Measurements from ENCODE around the gene ZNF625. TPM values are rescaled to one million over a fixed set of nuclear protein-coding genes. Genes with fewer than 3 reads are reported as not detected.
A peak's percentile ranks its signal among the peaks of the same experiment; 100 is the strongest.

ZNF625 gene
- total and polyA plus RNA-seq, 9 donors: 3.8 to 11.5 (median 5.2) TPM

GRCh38 chr19:12163826-12164225 lies 7.3 kb upstream of the ZNF625 start:
- H3K27ac ChIP-seq (ENCODE audit: low read length): peak overlapping the region; percentile 90
- peak overlapping the region; percentile 62 for H3K4me3 ChIP-seq (ENCODE audit: low read length)
- no CpG with 5 or more reads among the region's 2 CpGs for WGBS (ENCODE audit: insufficient coverage)
- H3K9me3 ChIP-seq (replicated peaks; ENCODE audit: control insufficient read depth, low read depth, low read length): no peaks in the 10 kb centered on the region
- H3K27me3 ChIP-seq (ENCODE audit: control insufficient read depth, insufficient read depth, low read length): no peaks in the 10 kb centered on the region
- peaks cover 4% of the 10 kb centered on the region for H3K36me3 ChIP-seq (ENCODE audit: control insufficient read depth, insufficient read depth, low read length)
- peaks cover 7% of the 10 kb centered on the region for H3K4me1 ChIP-seq (ENCODE audit: control insufficient read depth, insufficient read depth, low read length)
- no peak for DNase-seq

DNA sequence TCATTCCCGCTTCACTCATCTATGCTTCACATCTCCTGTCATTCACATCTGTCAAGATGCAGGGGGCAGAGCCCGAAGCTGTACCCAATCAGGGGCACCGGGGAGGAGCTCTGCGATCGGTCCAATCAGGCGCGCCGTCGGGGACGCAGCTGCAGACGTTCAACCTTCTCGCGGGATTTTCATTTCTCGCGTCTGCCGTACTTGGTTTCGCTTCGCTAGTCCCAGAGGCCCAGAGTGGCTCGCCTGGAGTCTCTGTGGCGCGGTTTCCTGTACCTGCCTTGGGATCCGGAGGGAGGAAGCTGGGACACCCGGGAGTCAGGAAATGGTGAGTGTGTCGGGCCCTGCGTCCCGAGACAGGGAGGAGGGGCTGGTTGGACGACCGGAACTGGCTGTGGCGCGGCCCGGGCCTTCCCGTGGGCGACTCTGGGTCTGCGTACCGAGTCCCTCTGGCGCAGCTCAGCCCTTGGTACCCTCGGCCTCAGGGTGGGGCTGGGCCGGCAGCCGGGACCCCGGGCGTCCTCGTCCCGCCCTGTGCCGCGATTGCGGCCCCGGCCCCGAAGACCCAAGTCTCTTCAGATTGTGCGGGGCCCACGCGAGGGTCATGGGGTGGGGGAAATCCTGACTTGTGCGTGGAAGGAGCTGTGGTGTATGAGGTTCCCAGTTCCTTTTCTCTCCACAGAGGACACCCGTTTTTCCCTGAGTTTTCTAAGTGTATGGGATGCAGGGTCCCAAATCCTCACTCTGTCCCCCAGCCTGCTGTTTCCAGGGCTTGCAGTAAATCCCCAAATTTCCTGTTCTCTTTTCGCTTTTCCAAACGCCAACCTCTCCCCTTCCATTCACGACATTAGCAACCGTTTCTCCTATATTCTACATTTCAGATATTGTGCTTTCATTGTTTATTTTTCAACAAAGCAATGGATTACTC lies 6.6 kb upstream of the ZNF625 start, which contains the start of gene ZNF136:
ZNF136 (plus strand) TSS at position 215 of the 925 bp plus-strand sequence; CDS start at position 323, 108 bp downstream.
- Histone ChIP-seq H3K4me3 (ENCODE audit: low read length) (peak within 1 kb of the TSS; percentile 62), H3K27ac (ENCODE audit: low read length) (peak within 1 kb of the TSS; percentile 90), H3K27me3 (ENCODE audit: control insufficient read depth, insufficient read depth, low read length) (no peaks in the 10 kb centered on the region), H3K36me3 (ENCODE audit: control insufficient read depth, insufficient read depth, low read length) (peaks cover 4% of the 10 kb centered on the region), H3K4me1 (ENCODE audit: control insufficient read depth, insufficient read depth, low read length) (peaks cover 7% of the 10 kb centered on the region), H3K9me3 (replicated peaks; ENCODE audit: control insufficient read depth, low read depth, low read length) (no peaks in the 10 kb centered on the region)
- under 1% methylated on average over 50 of the region's 57 CpGs for WGBS (ENCODE audit: insufficient coverage)
- peak; percentile 98 for DNase-seq

- H3K4me3 ChIP-seq (ENCODE audit: low read length): peak overlapping the region; percentile 62
- no peak overlapping the region for H3K27ac ChIP-seq (ENCODE audit: low read length)
- no peak for DNase-seq
- H3K9me3 ChIP-seq (replicated peaks; ENCODE audit: control insufficient read depth, low read depth, low read length): no peaks in the 10 kb centered on the region
- peaks cover 4% of the 10 kb centered on the region for H3K36me3 ChIP-seq (ENCODE audit: control insufficient read depth, insufficient read depth, low read length)
- H3K27me3 ChIP-seq (ENCODE audit: control insufficient read depth, insufficient read depth, low read length): no peaks in the 10 kb centered on the region
- no CpG with 5 or more reads among the region's 8 CpGs for WGBS (ENCODE audit: insufficient coverage)
- peaks cover 7% of the 10 kb centered on the region for H3K4me1 ChIP-seq (ENCODE audit: control insufficient read depth, insufficient read depth, low read length)
Measured at GRCh38 chr19:12162513-12162881, 6.0 kb upstream of the ZNF625 start.

DNA sequence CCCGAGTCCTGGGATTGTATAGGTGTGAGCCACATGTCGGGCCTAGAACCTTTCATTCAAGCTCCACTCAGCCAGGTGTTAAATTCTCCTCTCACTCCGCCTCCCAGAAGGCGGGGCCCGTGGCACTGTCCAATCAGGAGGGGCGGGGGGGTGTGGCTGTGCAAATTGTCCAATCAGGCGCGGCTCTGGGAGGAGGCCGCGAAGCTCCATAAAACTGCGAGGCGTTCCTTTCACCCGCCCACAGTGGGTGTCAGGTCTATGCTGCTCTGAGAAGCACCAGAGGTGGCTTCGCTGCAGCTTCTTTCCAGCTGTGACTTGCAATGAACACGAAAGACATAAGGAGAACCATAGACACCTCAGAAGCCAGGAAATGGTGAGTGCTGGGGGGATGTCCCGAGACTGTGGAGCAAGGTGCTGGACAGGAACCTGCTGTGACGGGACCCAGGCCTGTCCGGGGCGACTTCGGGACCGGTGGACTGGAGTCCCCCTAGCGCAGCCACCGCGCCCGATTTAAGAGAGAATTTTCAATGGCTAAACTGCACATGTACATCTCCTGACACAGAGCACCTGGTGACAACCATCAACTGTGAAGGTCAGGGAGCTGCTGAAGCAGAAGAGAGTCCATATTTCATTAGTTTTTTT lies 3.4 kb upstream of the ZNF625 start:
- Histone ChIP-seq H3K27me3 (ENCODE audit: control insufficient read depth, insufficient read depth, low read length) (no peaks in the 10 kb centered on the region), H3K4me3 (ENCODE audit: low read length) (no peak overlapping the region), H3K4me1 (ENCODE audit: control insufficient read depth, insufficient read depth, low read length) (peaks cover 16% of the 10 kb centered on the region), H3K36me3 (ENCODE audit: control insufficient read depth, insufficient read depth, low read length) (peaks cover under 1% of the 10 kb centered on the region), H3K9me3 (replicated peaks; ENCODE audit: control insufficient read depth, low read depth, low read length) (no peaks in the 10 kb centered on the region), H3K27ac (ENCODE audit: low read length) (no peak overlapping the region)
- no peak for DNase-seq
- WGBS (ENCODE audit: insufficient coverage): 90% methylated on average over 22 of the region's 25 CpGs

- 6% methylated on average over 8 of the region's 11 CpGs for WGBS (ENCODE audit: insufficient coverage)
Measured at GRCh38 chr19:12155324-12155860, 1.1 kb downstream of the ZNF625 start.

DNA sequence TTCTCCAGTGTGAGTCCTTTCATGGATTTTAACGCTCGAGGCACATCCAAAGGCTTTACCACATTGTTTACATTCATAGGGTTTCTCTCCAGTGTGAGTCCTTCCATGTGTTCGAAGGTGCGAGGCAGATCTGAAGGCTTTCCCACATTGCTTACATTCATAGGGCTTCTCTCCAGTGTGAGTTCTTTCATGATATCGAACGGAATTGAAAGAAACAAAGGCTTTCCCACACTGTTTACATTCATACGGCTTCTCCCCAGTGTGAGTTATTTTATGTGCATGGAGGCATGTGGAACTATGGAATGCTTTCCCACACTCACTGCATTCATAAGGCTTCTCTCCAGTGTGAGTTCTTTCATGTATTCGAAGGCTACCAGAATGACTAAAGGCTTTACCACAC lies 11.2 kb downstream of the ZNF625 start:
- H3K27ac ChIP-seq (ENCODE audit: low read length): no peak overlapping the region
- peaks cover 11% of the 10 kb centered on the region for H3K4me1 ChIP-seq (ENCODE audit: control insufficient read depth, insufficient read depth, low read length)
- WGBS (ENCODE audit: insufficient coverage): 100% methylated on average over 4 of the region's 8 CpGs
- H3K27me3 ChIP-seq (ENCODE audit: control insufficient read depth, insufficient read depth, low read length): no peaks in the 10 kb centered on the region
- no peak overlapping the region for H3K4me3 ChIP-seq (ENCODE audit: low read length)
- peaks cover 48% of the 10 kb centered on the region for H3K36me3 ChIP-seq (ENCODE audit: control insufficient read depth, insufficient read depth, low read length)
- DNase-seq: no peak
- H3K9me3 ChIP-seq (replicated peaks; ENCODE audit: control insufficient read depth, low read depth, low read length): peaks cover 12% of the 10 kb centered on the region

More at GRCh38 chr19:12155324-12155860, 1.1 kb downstream of the ZNF625 start:
- no peaks in the 10 kb centered on the region for H3K9me3 ChIP-seq (replicated peaks; ENCODE audit: control insufficient read depth, low read depth, low read length)
- H3K4me1 ChIP-seq (ENCODE audit: control insufficient read depth, insufficient read depth, low read length): peaks cover 12% of the 10 kb centered on the region
- H3K4me3 ChIP-seq (ENCODE audit: low read length): peak overlapping the region; percentile 94
- peak; percentile 16 for DNase-seq
- H3K27ac ChIP-seq (ENCODE audit: low read length): peak overlapping the region; percentile 92
- H3K36me3 ChIP-seq (ENCODE audit: control insufficient read depth, insufficient read depth, low read length): peaks cover 9% of the 10 kb centered on the region
- no peaks in the 10 kb centered on the region for H3K27me3 ChIP-seq (ENCODE audit: control insufficient read depth, insufficient read depth, low read length)

DNA sequence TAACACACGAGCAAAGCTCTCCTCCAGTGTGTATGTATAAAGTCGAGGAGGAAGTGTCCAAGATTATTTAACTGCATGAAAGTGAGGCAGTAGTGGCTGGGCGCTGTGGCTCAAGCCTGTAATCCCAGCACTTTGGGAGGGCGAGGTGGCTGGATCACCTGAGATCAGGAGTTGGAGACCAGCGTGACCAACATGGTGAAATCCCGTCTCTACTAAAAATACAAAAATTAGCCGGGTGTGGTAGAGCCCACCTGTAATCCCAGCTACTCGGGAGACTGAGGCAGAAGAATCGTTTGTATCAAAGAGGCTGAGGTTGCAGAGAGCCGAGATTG lies 15.2 kb downstream of the ZNF625 start:
- WGBS (ENCODE audit: insufficient coverage): 59% methylated on average over 6 of the region's 10 CpGs
- DNase-seq: no peak
- Histone ChIP-seq H3K9me3 (replicated peaks; ENCODE audit: control insufficient read depth, low read depth, low read length) (peaks cover 12% of the 10 kb centered on the region), H3K4me1 (ENCODE audit: control insufficient read depth, insufficient read depth, low read length) (peaks cover 18% of the 10 kb centered on the region), H3K27ac (ENCODE audit: low read length) (no peak overlapping the region), H3K4me3 (ENCODE audit: low read length) (no peak overlapping the region), H3K36me3 (ENCODE audit: control insufficient read depth, insufficient read depth, low read length) (peaks cover 39% of the 10 kb centered on the region), H3K27me3 (ENCODE audit: control insufficient read depth, insufficient read depth, low read length) (no peaks in the 10 kb centered on the region)

DNA sequence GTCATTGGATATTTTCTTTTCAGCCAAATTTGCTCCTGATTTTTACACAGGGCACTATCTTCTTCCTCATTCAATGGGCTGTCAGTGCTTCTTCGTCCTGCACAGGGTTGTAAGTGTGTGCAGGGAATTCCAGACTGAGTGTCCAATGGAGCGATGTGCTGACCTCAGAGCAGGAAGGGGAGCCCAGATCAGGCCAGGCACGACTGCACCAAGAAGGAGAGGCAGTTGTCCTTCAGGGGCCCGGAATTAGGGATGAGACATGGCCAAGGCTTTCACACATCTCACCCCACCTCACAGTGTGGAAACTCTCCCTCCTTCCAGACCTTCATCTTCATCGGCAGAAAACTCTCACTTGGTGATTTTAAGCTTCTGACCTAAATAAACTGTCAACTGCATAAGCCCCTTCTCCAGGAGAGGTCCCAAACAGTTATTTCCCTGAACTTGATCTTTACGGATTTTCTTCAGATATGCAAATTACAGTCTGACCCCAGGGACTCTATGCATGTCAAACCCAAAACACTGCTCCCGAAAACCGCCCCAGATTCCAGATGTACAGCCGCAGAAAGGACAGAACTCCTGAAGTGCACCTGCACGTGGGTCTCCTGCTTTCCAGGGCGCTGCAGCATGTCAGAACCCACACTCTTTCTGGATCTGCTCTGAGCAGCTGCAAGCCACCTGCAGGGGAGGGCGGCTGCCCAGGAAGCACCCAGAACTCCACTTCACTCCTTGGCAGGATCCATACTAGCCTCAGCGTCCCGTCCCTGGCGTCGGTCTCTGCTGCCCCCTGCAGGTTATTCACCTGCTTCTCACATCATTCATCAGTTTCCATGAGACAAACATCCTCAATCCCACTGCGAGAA lies 15.8 kb downstream of the ZNF625 start:
- 5% methylated on average over 15 of the region's 17 CpGs for WGBS (ENCODE audit: insufficient coverage)
- H3K4me1 ChIP-seq (ENCODE audit: control insufficient read depth, insufficient read depth, low read length): peaks cover 18% of the 10 kb centered on the region
- no peaks in the 10 kb centered on the region for H3K27me3 ChIP-seq (ENCODE audit: control insufficient read depth, insufficient read depth, low read length)
- peaks cover 38% of the 10 kb centered on the region for H3K36me3 ChIP-seq (ENCODE audit: control insufficient read depth, insufficient read depth, low read length)
- peak overlapping the region; percentile 89 for H3K4me3 ChIP-seq (ENCODE audit: low read length)
- H3K9me3 ChIP-seq (replicated peaks; ENCODE audit: control insufficient read depth, low read depth, low read length): peaks cover 10% of the 10 kb centered on the region
- peak overlapping the region; percentile 99 for H3K27ac ChIP-seq (ENCODE audit: low read length)
- peak; percentile 92 for DNase-seq

DNA sequence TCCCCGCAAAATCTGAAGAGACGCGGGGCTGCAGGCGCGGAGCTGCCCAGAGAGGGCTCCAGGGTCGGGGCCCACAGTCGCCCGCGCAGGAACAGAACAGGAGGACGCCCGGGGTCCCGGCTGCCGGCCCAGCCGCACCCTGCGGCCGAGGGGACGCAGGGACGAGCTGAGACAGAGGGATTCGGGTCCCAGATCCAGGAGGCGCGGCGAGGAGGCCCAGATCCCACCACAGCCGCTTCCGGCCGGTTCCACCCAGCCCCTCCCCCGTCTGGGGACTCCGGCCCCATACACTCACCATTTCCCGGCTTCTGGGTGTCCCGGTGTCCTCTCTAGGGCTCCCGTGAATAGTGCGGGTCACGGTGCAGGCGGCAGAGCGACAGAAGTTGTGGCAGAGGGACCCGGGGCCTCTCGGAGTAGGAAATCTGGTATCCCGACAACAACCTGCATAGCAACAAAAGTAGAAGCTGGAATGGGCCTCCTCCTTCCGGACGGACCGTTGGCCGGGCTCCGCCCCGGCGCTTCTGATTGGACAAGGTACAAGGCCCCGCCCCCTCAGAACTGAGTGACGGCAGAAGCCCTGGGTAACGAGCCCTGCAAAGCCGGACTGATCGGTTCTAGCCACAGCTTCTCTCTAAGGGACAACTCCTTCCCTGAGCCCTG lies 16.5 kb downstream of the ZNF625 start, which contains the start of gene ZNF20:
ZNF20 (minus strand) TSS at position 466 of the 660 bp plus-strand sequence; CDS start at position 298, 168 bp downstream.
- H3K36me3 ChIP-seq (ENCODE audit: control insufficient read depth, insufficient read depth, low read length): peaks cover 37% of the 10 kb centered on the region
- H3K4me1 ChIP-seq (ENCODE audit: control insufficient read depth, insufficient read depth, low read length): peaks cover 18% of the 10 kb centered on the region
- DNase-seq: peak; percentile 98
- peak within 1 kb of the TSS; percentile 89 for H3K4me3 ChIP-seq (ENCODE audit: low read length)
- WGBS (ENCODE audit: insufficient coverage): 0% methylated on average over 47 of the region's 49 CpGs
- no peaks in the 10 kb centered on the region for H3K27me3 ChIP-seq (ENCODE audit: control insufficient read depth, insufficient read depth, low read length)
- peaks cover 3% of the 10 kb centered on the region for H3K9me3 ChIP-seq (replicated peaks; ENCODE audit: control insufficient read depth, low read depth, low read length)
- peak within 1 kb of the TSS; percentile 99 for H3K27ac ChIP-seq (ENCODE audit: low read length)

Measured in muscle of leg (tissue), 11 donors.